CD4-positive, alpha-beta T cell (primary cell): ENCODE data around the gene ENTPD6. TPM values are rescaled to one million over a fixed set of nuclear protein-coding genes. Genes with fewer than 3 reads are reported as not detected.

Experiments used
- ATAC-seq: fragments of 200-7000 bp; cut with Tn5 transposase; one replicate; pipeline ENCODE4 v1.10.0; 2022; ENCODE audit warnings: mild to moderate bottlenecking; ENCODE audit not compliant: poor library complexity
- CTCF ChIA-PET: fragments of 350-600 bp; sonication (Branson Sonifier 250); formaldehyde crosslinking; loops from one replicate; lab custom pipeline; 2021; ENCODE audit warnings: antibody characterized with exemption, inconsistent platforms; lab: Charles Lee
- POLR2A ChIA-PET: fragments of 350-600 bp; sonication (Branson Sonifier 250); formaldehyde crosslinking; loops from one replicate; lab custom pipeline; 2021; ENCODE audit warnings: antibody characterized with exemption, inconsistent platforms; lab: Charles Lee
- DNase-seq, 14 experiments: peaks; one replicate each; pipeline ENCODE4 v3.0.0-alpha.2; 2013 to 2020; ENCODE audit warnings: mixed read lengths in 2 of 14
- H3K27ac ChIP-seq, 2 donors: one replicate each; pipeline versions ENCODE4 v1.5.1 to v1.7.0; 2013; ENCODE audit warnings: low read length in 2 of 2, low read depth in 1 of 2, mild to moderate bottlenecking in 1 of 2
- H3K27me3 ChIP-seq, 2 experiments: 1 replicate in 1 of 2; 2 replicates in 1 of 2; pipeline versions ENCODE4 v1.6.1 to v1.7.0; 2013; ENCODE audit warnings: low read length in 2 of 2, control low read depth in 1 of 2, mild to moderate bottlenecking in 1 of 2, moderate library complexity in 1 of 2; ENCODE audit not compliant: insufficient read depth in 2 of 2, control insufficient read depth in 1 of 2
- H3K36me3 ChIP-seq: one replicate; pipeline ENCODE4 v1.6.1; 2013; ENCODE audit warnings: low read length, control low read depth; ENCODE audit not compliant: insufficient read depth
- H3K4me1 ChIP-seq: one replicate; pipeline ENCODE4 v1.6.1; 2013; ENCODE audit warnings: low read length, control low read depth; ENCODE audit not compliant: insufficient read depth
- H3K4me3 ChIP-seq: one replicate; pipeline ENCODE4 v1.5.1; 2013; ENCODE audit warnings: mild to moderate bottlenecking, low read length, moderate library complexity
- H3K9me3 ChIP-seq, 2 experiments: 1 replicate in 1 of 2; 2 replicates in 1 of 2; pipeline versions ENCODE4 v1.6.1 to v1.7.0; 2013; ENCODE audit warnings: low read length in 2 of 2, mild to moderate bottlenecking in 2 of 2, control low read depth in 1 of 2, moderate library complexity in 1 of 2; ENCODE audit not compliant: control insufficient read depth in 1 of 2, insufficient read depth in 1 of 2
- H3K27ac Mint-ChIP-seq: one replicate; pipeline ENCODE4 v1.8.0; 2020; ENCODE audit warnings: mixed read lengths
- H3K27me3 Mint-ChIP-seq: one replicate; pipeline ENCODE4 v1.8.0; 2021; ENCODE audit warnings: mixed read lengths
- H3K36me3 Mint-ChIP-seq: one replicate; pipeline ENCODE4 v1.8.0; 2021; ENCODE audit warnings: low read depth, mixed read lengths
- H3K4me1 Mint-ChIP-seq: one replicate; pipeline ENCODE4 v1.8.0; 2021; ENCODE audit warnings: low read depth, mixed read lengths
- H3K4me3 Mint-ChIP-seq: one replicate; pipeline ENCODE4 v1.8.0; 2020; ENCODE audit warnings: mild to moderate bottlenecking, mixed read lengths
- H3K9me3 Mint-ChIP-seq: one replicate; pipeline ENCODE4 v1.8.0; 2020; ENCODE audit warnings: mixed read lengths
- intact Hi-C, 2 experiments: fragments of 100-400 bp; cut with DNase I in 1 of 2; cut with micrococcal nuclease in 1 of 2; formaldehyde crosslinking; loops; one replicate each; pipeline versions ENCODE4 v1.15.1 to v1.9.0; 2023 to 2025; cut with DNase I, micrococcal nuclease
- total RNA-seq, 174 experiments: library from RNA in 2 of 174; stranded (reverse) in 2 of 174; gene quantifications; one replicate each; pipeline ENCODE4 v1.2.3 and lab custom pipeline; 2021 to 2026
- TF ChIP-seq, protein P1 (sequence below): fragments of 200-600 bp; IDR thresholded peaks from one replicate; pipeline ENCODE4 v1.8.0; 2022; ENCODE audit warnings: antibody characterized with exemption, mild to moderate bottlenecking

ENTPD6 gene
- total RNA-seq, 2 experiments from 2014 or later: 78.5 to 85.1 TPM

GRCh38 chr20:25271486-25272222 is 76.1 kb downstream of the ENTPD6 start:
- Mint-ChIP-seq H3K4me1 (peaks cover 6% of the 10 kb centered on the region), H3K27me3 (no peaks in the 10 kb centered on the region), H3K4me3 (no peak overlapping the region), H3K36me3 (peaks cover 68% of the 10 kb centered on the region), H3K27ac (peak overlapping the region; percentile 20), H3K9me3 (no peaks in the 10 kb centered on the region)
- ATAC-seq: no peak
- H3K27me3 ChIP-seq: no peaks in the 10 kb centered on the region
- H3K4me3 ChIP-seq: no peak overlapping the region
- no peaks in the 10 kb centered on the region for H3K4me1 ChIP-seq
- no peak for DNase-seq
- H3K36me3 ChIP-seq: peaks cover 52% of the 10 kb centered on the region
- POLR2A ChIA-PET: no interaction called here
- no peak overlapping the region for H3K27ac ChIP-seq
- intact Hi-C loops: no loop called here
- TF ChIP-seq, protein P1, sequence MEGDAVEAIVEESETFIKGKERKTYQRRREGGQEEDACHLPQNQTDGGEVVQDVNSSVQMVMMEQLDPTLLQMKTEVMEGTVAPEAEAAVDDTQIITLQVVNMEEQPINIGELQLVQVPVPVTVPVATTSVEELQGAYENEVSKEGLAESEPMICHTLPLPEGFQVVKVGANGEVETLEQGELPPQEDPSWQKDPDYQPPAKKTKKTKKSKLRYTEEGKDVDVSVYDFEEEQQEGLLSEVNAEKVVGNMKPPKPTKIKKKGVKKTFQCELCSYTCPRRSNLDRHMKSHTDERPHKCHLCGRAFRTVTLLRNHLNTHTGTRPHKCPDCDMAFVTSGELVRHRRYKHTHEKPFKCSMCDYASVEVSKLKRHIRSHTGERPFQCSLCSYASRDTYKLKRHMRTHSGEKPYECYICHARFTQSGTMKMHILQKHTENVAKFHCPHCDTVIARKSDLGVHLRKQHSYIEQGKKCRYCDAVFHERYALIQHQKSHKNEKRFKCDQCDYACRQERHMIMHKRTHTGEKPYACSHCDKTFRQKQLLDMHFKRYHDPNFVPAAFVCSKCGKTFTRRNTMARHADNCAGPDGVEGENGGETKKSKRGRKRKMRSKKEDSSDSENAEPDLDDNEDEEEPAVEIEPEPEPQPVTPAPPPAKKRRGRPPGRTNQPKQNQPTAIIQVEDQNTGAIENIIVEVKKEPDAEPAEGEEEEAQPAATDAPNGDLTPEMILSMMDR: no peak
- CTCF ChIA-PET: no interaction called here
- H3K9me3 ChIP-seq: no peaks in the 10 kb centered on the region

DNA sequence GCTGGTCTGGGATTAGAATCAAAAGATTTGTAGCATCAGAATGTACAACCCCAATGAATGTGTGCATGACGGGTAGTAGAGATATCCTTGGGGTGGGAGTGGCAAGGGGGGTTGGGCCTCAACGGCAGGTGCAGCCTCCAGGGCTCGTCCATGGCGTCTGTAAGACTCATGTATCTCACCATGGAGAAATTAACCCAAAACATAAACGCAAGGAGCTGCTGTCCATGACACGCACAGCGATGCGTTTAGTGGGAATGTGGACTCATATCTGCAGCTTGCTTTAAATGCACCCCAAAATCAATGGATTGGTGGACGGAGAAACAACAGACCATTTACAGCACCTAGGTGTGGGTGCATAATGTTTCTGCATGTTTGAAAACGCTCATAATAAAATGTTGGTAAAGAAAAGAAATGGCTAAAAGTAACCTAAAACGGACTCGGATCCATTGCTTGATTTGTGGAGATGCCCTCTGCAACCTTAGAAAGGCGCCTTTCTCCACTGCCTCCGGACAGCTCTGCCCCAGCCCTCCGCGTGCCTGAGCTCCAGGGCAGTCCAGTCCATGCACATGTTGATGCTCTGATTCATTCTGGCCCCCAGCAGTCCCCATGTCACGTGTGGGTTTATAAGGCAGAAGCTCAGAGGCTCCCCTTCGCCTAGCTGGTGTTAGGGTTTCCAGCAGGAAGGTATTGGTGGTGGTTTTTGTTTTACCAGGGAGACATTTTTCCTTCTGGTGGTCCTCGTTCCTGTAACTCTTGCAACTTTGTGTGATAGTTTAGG is 76.9 kb downstream of the ENTPD6 start:
- H3K4me1 Mint-ChIP-seq: no peaks in the 10 kb centered on the region
- TF ChIP-seq, protein P1: no peak
- Histone ChIP-seq H3K4me3 (no peak overlapping the region), H3K27ac (no peak overlapping the region), H3K4me1 (no peaks in the 10 kb centered on the region), H3K36me3 (peaks cover 59% of the 10 kb centered on the region), H3K9me3 (no peaks in the 10 kb centered on the region), H3K27me3 (no peaks in the 10 kb centered on the region)
- ChIA-PET POLR2A (no interaction called here), CTCF (no interaction called here)
- intact Hi-C loops: no loop called here
- no peak for DNase-seq
- H3K27me3 Mint-ChIP-seq: no peaks in the 10 kb centered on the region
- peak overlapping the region; percentile 20 for H3K27ac Mint-ChIP-seq
- no peak overlapping the region for H3K4me3 Mint-ChIP-seq
- no peak for ATAC-seq
- no peaks in the 10 kb centered on the region for H3K9me3 Mint-ChIP-seq
- H3K36me3 Mint-ChIP-seq: peaks cover 70% of the 10 kb centered on the region

DNA sequence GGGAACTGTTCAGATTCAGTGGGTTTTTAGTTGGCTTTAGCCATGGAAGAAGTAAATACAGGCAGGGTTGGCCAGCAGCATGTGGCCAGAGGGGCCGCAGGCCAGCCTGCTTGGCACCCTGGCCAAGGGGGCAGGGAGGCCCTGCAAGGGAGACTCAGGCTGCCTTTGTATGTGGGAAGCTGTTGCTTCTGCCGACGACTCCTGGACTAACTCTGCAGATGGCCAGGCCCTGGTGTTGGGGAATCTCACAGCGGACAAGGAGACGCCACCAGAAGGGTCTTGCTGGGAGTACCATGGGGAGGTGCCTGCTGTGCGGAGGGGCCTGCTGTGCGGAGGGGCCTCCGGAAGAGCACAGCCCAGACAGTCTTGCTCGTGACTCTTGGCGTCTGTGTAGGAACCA is 77.5 kb downstream of the ENTPD6 start:
- ChIA-PET CTCF (no interaction called here), POLR2A (no interaction called here)
- ATAC-seq (no peak), DNase-seq (no peak)
- peaks cover 65% of the 10 kb centered on the region for H3K36me3 ChIP-seq
- TF ChIP-seq, protein P1: no peak
- no peaks in the 10 kb centered on the region for H3K27me3 Mint-ChIP-seq
- H3K27me3 ChIP-seq: no peaks in the 10 kb centered on the region
- H3K27ac ChIP-seq: no peak overlapping the region
- no peak overlapping the region for H3K4me3 Mint-ChIP-seq
- no peaks in the 10 kb centered on the region for H3K9me3 Mint-ChIP-seq
- intact Hi-C loops: no loop called here
- no peaks in the 10 kb centered on the region for H3K9me3 ChIP-seq
- no peaks in the 10 kb centered on the region for H3K4me1 Mint-ChIP-seq
- H3K4me1 ChIP-seq: no peaks in the 10 kb centered on the region
- H3K36me3 Mint-ChIP-seq: peaks cover 74% of the 10 kb centered on the region
- H3K4me3 ChIP-seq: no peak overlapping the region
- H3K27ac Mint-ChIP-seq: no peak overlapping the region
